SK-N-SH treated with all-trans-retinoic acid at 6 μM for 48 hours (cell line): ENCODE measurements around the gene CEP152.

Experiments
- ATAC-seq: fragments of 200-7000 bp; cut with Tn5 transposase; 3 replicates; pipeline ENCODE4 v1.9.1; 2020; ENCODE audit warnings: mild to moderate bottlenecking, moderate library complexity
- ARNTL ChIP-seq: fragments of 450-650 bp; formaldehyde crosslinking; IDR thresholded peaks from 2 replicates; pipeline ENCODE4 v1.5.0; 2020; ENCODE audit warnings: low read depth, mild to moderate bottlenecking, moderate library complexity, borderline replicate concordance
- CSDC2 ChIP-seq: fragments of 250-450 bp; sonication (Bioruptor Pico); IDR thresholded peaks from 2 replicates; pipeline ENCODE4 v1.5.0; 2020; ENCODE audit warnings: mild to moderate bottlenecking, moderate library complexity
- ESRRG ChIP-seq: fragments of 250-450 bp; sonication (Bioruptor Pico); IDR thresholded peaks from 2 replicates; pipeline ENCODE4 v1.6.1; 2021; ENCODE audit warnings: mild to moderate bottlenecking
- GLIS3 ChIP-seq: fragments of 250-450 bp; sonication (Bioruptor Pico); IDR thresholded peaks from 2 replicates; pipeline ENCODE4 v1.5.0; 2020; ENCODE audit warnings: mild to moderate bottlenecking, moderate library complexity
- ISL1 ChIP-seq: fragments of 250-450 bp; sonication (Bioruptor Pico); IDR thresholded peaks from 2 replicates; pipeline ENCODE4 v2.1.2; 2022; ENCODE audit warnings: mild to moderate bottlenecking, moderate library complexity
- OSR1 ChIP-seq: fragments of 250-450 bp; sonication (Bioruptor Pico); IDR thresholded peaks from 2 replicates; pipeline ENCODE4 v1.8.0; 2022; ENCODE audit warnings: moderate library complexity, mild to moderate bottlenecking, inconsistent platforms
- PATZ1 ChIP-seq: fragments of 250-450 bp; sonication (Bioruptor Pico); IDR thresholded peaks from 2 replicates; pipeline ENCODE4 v1.8.0; 2020; ENCODE audit warnings: mild to moderate bottlenecking, moderate library complexity, borderline replicate concordance
- POU6F1 ChIP-seq: fragments of 250-450 bp; sonication (Bioruptor Pico); IDR thresholded peaks from 2 replicates; pipeline ENCODE4 v1.8.0; 2021; ENCODE audit warnings: low read depth, mild to moderate bottlenecking, moderate library complexity, borderline replicate concordance
- RARB ChIP-seq: fragments of 250-450 bp; sonication (Bioruptor Pico); IDR thresholded peaks from 2 replicates; pipeline ENCODE4 v1.8.0; 2021; ENCODE audit warnings: mild to moderate bottlenecking, moderate library complexity
- SNAI2 ChIP-seq: fragments of 250-450 bp; sonication (Bioruptor Pico); IDR thresholded peaks from 2 replicates; pipeline ENCODE4 v1.5.0; 2020; ENCODE audit warnings: mild to moderate bottlenecking, moderate library complexity
- TCF4 ChIP-seq: fragments of 250-450 bp; sonication (Bioruptor Pico); IDR thresholded peaks from 2 replicates; pipeline ENCODE4 v1.8.0; 2021; ENCODE audit warnings: mild to moderate bottlenecking, moderate library complexity, borderline replicate concordance
- TOX ChIP-seq: fragments of 250-450 bp; sonication (Bioruptor Pico); IDR thresholded peaks from 2 replicates; pipeline ENCODE4 v1.8.0; 2021; ENCODE audit warnings: mild to moderate bottlenecking, moderate library complexity, borderline replicate concordance
- ZC3H10 ChIP-seq: fragments of 250-450 bp; sonication (Bioruptor Pico); IDR thresholded peaks from 2 replicates; pipeline ENCODE4 v1.5.1; 2021; ENCODE audit warnings: mild to moderate bottlenecking, moderate library complexity
- ZFP3 ChIP-seq: fragments of 250-450 bp; sonication (Bioruptor Pico); IDR thresholded peaks from 2 replicates; pipeline ENCODE4 v1.5.0; 2020; ENCODE audit warnings: mild to moderate bottlenecking, moderate library complexity
- ZFP30 ChIP-seq: fragments of 450-650 bp; formaldehyde crosslinking; IDR thresholded peaks from 2 replicates; pipeline ENCODE4 v1.5.0; 2022; ENCODE audit warnings: mild to moderate bottlenecking, moderate library complexity
- ZNF565 ChIP-seq: fragments of 450-650 bp; formaldehyde crosslinking; conservative IDR thresholded peaks from 2 replicates; pipeline ENCODE4 v1.5.0; 2020; ENCODE audit warnings: low read depth, mild to moderate bottlenecking, moderate library complexity
- ZNF70 ChIP-seq: fragments of 450-650 bp; formaldehyde crosslinking; IDR thresholded peaks from 2 replicates; pipeline ENCODE4 v1.5.0; 2020; ENCODE audit warnings: mild to moderate bottlenecking, moderate library complexity
- ZNF8 ChIP-seq: fragments of 450-650 bp; formaldehyde crosslinking; IDR thresholded peaks from 2 replicates; pipeline ENCODE4 v1.5.0; 2020; ENCODE audit warnings: mild to moderate bottlenecking, moderate library complexity
- TF ChIP-seq, protein P1 (sequence below): fragments of 250-450 bp; sonication (Bioruptor Pico); IDR thresholded peaks from 2 replicates; pipeline ENCODE4 v1.5.1; 2020; ENCODE audit warnings: low read depth, mild to moderate bottlenecking, moderate library complexity
- TF ChIP-seq, protein P2 (sequence below): fragments of 250-450 bp; sonication (Bioruptor Pico); IDR thresholded peaks from 2 replicates; pipeline ENCODE4 v1.5.0; 2020; ENCODE audit warnings: mild to moderate bottlenecking, moderate library complexity
- TF ChIP-seq, protein P3 (sequence below): fragments of 250-450 bp; sonication (Bioruptor Pico); IDR thresholded peaks from 2 replicates; pipeline ENCODE4 v1.5.1; 2021; ENCODE audit warnings: mild to moderate bottlenecking, moderate library complexity

CEP152 gene

DNA sequence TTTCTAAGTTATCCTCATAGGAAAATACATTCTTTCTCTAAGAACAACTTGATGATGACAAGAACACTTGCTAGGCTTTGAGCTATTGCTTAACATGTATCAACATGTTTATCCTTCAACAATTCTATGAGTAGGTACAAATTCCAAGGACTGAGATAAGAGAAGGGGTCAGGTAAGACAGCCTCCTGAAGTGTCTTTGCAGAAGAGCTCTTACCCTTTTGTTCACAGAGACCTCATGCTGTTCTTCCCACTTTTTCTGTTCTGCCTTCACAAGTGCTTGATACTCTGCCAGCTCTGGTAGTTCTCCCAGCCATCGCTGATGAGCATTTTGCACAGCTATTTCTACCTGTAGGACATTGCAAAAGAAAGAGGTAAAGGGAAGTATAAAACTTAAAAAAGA lies 50.9 kb downstream of the CEP152 start:
- TF ChIP-seq, protein P1, sequence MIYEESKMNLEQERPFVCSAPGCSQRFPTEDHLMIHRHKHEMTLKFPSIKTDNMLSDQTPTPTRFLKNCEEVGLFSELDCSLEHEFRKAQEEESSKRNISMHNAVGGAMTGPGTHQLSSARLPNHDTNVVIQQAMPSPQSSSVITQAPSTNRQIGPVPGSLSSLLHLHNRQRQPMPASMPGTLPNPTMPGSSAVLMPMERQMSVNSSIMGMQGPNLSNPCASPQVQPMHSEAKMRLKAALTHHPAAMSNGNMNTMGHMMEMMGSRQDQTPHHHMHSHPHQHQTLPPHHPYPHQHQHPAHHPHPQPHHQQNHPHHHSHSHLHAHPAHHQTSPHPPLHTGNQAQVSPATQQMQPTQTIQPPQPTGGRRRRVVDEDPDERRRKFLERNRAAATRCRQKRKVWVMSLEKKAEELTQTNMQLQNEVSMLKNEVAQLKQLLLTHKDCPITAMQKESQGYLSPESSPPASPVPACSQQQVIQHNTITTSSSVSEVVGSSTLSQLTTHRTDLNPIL (CRISPR knock-in tag) = no peak
- TF ChIP-seq ISL1 (CRISPR knock-in tag) (no peak), ZFP3 (no peak), ZFP30 (CRISPR knock-in tag) (no peak), ZNF565 (CRISPR knock-in tag) (no peak), ZC3H10 (CRISPR knock-in tag) (no peak), PATZ1 (CRISPR knock-in tag) (no peak), ESRRG (CRISPR knock-in tag) (no peak), ARNTL (no peak), TCF4 (CRISPR knock-in tag) (no peak), TOX (no peak), RARB (no peak), SNAI2 (CRISPR knock-in tag) (no peak), OSR1 (CRISPR knock-in tag) (no peak), GLIS3 (no peak), CSDC2 (CRISPR knock-in tag) (no peak), ZNF70 (CRISPR knock-in tag) (no peak), ZNF8 (CRISPR knock-in tag) (no peak)
- TF ChIP-seq, protein P2, sequence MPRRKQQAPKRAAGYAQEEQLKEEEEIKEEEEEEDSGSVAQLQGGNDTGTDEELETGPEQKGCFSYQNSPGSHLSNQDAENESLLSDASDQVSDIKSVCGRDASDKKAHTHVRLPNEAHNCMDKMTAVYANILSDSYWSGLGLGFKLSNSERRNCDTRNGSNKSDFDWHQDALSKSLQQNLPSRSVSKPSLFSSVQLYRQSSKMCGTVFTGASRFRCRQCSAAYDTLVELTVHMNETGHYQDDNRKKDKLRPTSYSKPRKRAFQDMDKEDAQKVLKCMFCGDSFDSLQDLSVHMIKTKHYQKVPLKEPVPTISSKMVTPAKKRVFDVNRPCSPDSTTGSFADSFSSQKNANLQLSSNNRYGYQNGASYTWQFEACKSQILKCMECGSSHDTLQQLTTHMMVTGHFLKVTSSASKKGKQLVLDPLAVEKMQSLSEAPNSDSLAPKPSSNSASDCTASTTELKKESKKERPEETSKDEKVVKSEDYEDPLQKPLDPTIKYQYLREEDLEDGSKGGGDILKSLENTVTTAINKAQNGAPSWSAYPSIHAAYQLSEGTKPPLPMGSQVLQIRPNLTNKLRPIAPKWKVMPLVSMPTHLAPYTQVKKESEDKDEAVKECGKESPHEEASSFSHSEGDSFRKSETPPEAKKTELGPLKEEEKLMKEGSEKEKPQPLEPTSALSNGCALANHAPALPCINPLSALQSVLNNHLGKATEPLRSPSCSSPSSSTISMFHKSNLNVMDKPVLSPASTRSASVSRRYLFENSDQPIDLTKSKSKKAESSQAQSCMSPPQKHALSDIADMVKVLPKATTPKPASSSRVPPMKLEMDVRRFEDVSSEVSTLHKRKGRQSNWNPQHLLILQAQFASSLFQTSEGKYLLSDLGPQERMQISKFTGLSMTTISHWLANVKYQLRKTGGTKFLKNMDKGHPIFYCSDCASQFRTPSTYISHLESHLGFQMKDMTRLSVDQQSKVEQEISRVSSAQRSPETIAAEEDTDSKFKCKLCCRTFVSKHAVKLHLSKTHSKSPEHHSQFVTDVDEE (CRISPR knock-in tag) = no peak
- TF ChIP-seq, protein P3, sequence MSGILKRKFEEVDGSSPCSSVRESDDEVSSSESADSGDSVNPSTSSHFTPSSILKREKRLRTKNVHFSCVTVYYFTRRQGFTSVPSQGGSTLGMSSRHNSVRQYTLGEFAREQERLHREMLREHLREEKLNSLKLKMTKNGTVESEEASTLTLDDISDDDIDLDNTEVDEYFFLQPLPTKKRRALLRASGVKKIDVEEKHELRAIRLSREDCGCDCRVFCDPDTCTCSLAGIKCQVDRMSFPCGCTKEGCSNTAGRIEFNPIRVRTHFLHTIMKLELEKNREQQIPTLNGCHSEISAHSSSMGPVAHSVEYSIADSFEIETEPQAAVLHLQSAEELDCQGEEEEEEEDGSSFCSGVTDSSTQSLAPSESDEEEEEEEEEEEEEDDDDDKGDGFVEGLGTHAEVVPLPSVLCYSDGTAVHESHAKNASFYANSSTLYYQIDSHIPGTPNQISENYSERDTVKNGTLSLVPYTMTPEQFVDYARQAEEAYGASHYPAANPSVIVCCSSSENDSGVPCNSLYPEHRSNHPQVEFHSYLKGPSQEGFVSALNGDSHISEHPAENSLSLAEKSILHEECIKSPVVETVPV (CRISPR knock-in tag) = no peak
- no peak for ATAC-seq

GRCh38 chr15:48757661-48758060 lies 53.2 kb downstream of the CEP152 start:
- no peak for TF ChIP-seq ESRRG (CRISPR knock-in tag)
- TF ChIP-seq POU6F1 (CRISPR knock-in tag) = no peak
- TF ChIP-seq ISL1 (CRISPR knock-in tag) = no peak
- TF ChIP-seq SNAI2 (CRISPR knock-in tag) = no peak
- no peak for TF ChIP-seq OSR1 (CRISPR knock-in tag)
- TF ChIP-seq, protein P2 (CRISPR knock-in tag) = no peak
- TF ChIP-seq ZFP3 = no peak
- no peak for TF ChIP-seq TCF4 (CRISPR knock-in tag)
- TF ChIP-seq TOX = no peak
- ATAC-seq = no peak
